AG04450 (cell line): ENCODE data around the gene HSPBP1. TPM values are rescaled to one million over a fixed set of nuclear protein-coding genes. Genes with fewer than 3 reads are reported as not detected.

ENCODE experiments used
- CTCF ChIA-PET: fragments of 300-600, 350-600 bp; formaldehyde crosslinking; extraction: SDS; loops from one replicate; lab custom pipeline; 2022; ENCODE audit warnings: antibody characterized with exemption, inconsistent platforms; lab: Charles Lee
- POLR2A ChIA-PET: fragments of 350-600 bp; formaldehyde crosslinking; extraction: SDS; loops from one replicate; lab custom pipeline; 2021; ENCODE audit warnings: antibody characterized with exemption, inconsistent platforms; lab: Yijun Ruan, JAX
- DNase-seq: peaks from one replicate; pipeline ENCODE4 v3.0.0-alpha.2; 2011; ENCODE audit warnings: low read depth, low spot score
- H3K27ac ChIP-seq: one replicate; pipeline ENCODE4 v1.5.1; 2012; ENCODE audit warnings: low read depth, low read length, control low read depth
- H3K27me3 ChIP-seq: one replicate; pipeline ENCODE4 v1.6.0; 2012; ENCODE audit warnings: low read length; ENCODE audit not compliant: control insufficient read depth, insufficient read depth
- H3K4me3 ChIP-seq: 2 replicates; pipeline ENCODE4 v1.5.1; 2011; ENCODE audit warnings: mild to moderate bottlenecking, low read depth, low read length, control low read depth
- H3K9me3 ChIP-seq: 2 replicates; pipeline ENCODE4 v1.5.1; 2012; ENCODE audit warnings: low read length; ENCODE audit not compliant: control insufficient read depth, insufficient read depth
- polyA plus RNA-seq: library from polyadenylated mRNA; depleted of rRNA; stranded (reverse); fragments of >200 nt; gene quantifications from 2 replicates; pipeline ENCODE4 v1.2.3, GENCODE V29; 2011
- TF ChIP-seq, protein P1 (sequence below): IDR thresholded peaks from 2 replicates; pipeline ENCODE4 v1.5.1; 2011; ENCODE audit warnings: low read depth, low read length, control low read depth, inconsistent platforms

HSPBP1 gene
- polyA plus RNA-seq, 1 experiment = 18.5 TPM

DNA sequence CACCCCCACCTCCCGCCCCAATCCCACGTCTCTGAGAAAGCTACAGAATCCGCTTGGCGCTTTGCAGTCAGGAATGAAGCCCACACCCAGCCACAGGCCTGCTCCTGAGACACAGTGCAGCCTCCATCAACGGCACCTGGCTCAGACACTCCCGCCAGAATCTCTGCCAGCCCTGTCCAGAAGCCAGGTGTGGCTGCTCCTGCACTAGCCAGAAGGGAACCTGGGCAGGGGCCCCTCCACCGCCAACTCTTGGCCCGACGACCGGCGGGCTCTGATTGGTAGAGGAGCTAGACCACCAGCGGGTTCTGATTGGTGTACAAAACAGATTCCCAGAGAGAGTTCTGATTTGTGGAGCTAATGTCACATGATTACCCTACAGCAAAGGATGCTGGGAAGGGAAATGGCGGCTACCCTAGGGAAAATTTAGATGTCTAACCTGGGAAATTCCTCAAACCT, 18.2 kb downstream of the HSPBP1 start:
- DNase-seq = no peak
- ChIA-PET CTCF (interaction anchor here (1.1 kb wide), 1 partner anchor 31 kb away, joined by 3 read pairs; no protein-coding TSS in a partner anchor), POLR2A (no interaction called here)
- Histone ChIP-seq H3K27ac (no peak overlapping the region), H3K9me3 (no peaks in the 10 kb centered on the region; the same call in 1 of the 2 replicates), H3K27me3 (no peaks in the 10 kb centered on the region), H3K4me3 (no peak overlapping the region)
- TF ChIP-seq, protein P1, sequence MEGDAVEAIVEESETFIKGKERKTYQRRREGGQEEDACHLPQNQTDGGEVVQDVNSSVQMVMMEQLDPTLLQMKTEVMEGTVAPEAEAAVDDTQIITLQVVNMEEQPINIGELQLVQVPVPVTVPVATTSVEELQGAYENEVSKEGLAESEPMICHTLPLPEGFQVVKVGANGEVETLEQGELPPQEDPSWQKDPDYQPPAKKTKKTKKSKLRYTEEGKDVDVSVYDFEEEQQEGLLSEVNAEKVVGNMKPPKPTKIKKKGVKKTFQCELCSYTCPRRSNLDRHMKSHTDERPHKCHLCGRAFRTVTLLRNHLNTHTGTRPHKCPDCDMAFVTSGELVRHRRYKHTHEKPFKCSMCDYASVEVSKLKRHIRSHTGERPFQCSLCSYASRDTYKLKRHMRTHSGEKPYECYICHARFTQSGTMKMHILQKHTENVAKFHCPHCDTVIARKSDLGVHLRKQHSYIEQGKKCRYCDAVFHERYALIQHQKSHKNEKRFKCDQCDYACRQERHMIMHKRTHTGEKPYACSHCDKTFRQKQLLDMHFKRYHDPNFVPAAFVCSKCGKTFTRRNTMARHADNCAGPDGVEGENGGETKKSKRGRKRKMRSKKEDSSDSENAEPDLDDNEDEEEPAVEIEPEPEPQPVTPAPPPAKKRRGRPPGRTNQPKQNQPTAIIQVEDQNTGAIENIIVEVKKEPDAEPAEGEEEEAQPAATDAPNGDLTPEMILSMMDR = no peak

DNA sequence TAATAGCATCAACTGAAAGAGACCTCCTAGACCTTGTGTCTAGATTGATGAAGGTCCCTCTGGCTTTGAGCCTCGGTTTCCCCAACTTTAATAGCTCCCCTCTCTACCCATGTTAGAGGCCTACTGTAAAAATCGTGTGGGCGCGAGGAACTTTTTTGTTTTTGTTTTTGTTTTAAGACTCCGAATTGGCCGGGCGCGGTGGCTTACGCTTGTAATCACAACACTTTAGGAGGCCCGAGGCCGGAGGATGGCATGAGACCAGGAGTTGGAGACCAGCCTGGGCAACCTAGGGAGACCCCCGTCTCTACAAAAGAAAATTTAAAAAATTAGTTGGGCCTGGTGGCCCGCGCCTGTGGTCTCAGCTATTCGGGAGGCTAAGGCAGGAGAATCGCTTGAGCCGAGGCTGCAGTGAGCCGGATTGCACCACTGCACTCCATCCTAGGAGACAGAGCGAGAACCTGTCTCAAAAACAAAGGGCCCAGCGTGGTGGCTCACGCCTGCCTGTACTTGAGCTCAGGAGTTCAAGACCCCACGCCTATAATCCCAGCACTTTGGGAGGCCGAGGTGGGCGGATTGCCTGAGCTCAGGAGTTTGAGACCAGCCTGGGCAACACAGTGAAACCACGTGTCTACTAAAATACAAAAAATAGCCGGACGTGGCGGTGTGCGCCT, 20.2 kb downstream of the HSPBP1 start:
- CTCF ChIA-PET = interaction anchor here (1.1 to 1.9 kb wide), 4 partner anchors 119 to 208 kb away, joined by 3 to 6 read pairs (median 5); no protein-coding TSS in a partner anchor
- DNase-seq = no peak
- Histone ChIP-seq H3K27ac (peak overlapping the region; percentile 89), H3K9me3 (no peaks in the 10 kb centered on the region; the same call in 1 of the 2 replicates), H3K27me3 (no peaks in the 10 kb centered on the region), H3K4me3 (peak overlapping the region; percentile 62)
- POLR2A ChIA-PET = interaction anchor here (0.5 to 1.9 kb wide), 23 partner anchors 12 to 1101 kb away, joined by 3 to 26 read pairs (median 5); partner anchors contain the start of genes DNAAF3, FIZ1, HSPBP1 and ISOC2
- TF ChIP-seq, protein P1 = no peak

DNA sequence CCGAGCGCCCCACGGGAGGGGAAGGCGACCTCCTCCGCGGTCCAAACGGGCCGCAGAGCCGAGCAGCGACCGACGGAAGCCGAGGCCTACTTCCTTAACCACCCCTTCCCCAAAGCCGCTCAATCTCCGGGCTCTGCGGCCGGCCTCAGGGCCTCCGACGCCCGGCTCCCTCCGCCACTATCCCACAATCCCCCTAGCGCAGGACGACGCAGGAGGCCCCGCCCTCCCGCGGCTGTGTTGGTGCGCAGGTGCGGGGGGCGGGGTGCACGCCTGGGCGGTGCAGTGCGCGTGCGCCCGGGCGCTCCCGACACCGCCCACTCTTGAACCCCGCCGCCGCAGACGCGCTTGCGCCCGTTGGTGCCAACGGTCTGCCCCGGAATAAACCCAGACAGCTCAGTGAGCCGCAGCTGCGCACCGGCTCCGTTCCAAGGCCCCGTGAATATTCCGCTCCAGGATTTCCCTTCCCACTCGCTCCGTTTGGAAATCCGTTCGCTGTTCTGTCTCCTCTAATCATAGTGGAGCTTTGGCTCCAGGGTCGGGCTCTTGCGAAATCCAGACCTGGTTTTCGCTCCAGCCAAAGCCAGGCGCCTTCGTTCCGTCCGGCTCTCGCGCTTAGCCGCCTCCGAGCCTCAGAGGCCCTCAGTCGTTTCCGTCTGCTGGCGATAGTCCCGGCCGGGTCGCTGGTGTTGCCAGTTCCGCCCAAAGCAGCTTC, 20.9 kb downstream of the HSPBP1 start, which contains the start of gene PPP6R1:
Gene PPP6R1, minus strand, starts transcription at position 190 of the 712 bp plus-strand sequence. CDS start 11,914 bp downstream, outside the sequence.
- H3K27me3 ChIP-seq = no peaks in the 10 kb centered on the region
- H3K9me3 ChIP-seq = no peaks in the 10 kb centered on the region; the same call in 1 of the 2 replicates
- ChIA-PET CTCF (interaction anchor here (1.1 to 1.9 kb wide), 4 partner anchors 118 to 209 kb away, joined by 3 to 6 read pairs (median 5); no protein-coding TSS in a partner anchor), POLR2A (interaction anchor here (0.5 to 1.9 kb wide), 25 partner anchors 12 to 1101 kb away, joined by 3 to 26 read pairs (median 4); partner anchors contain the start of genes DNAAF3, FIZ1, HSPBP1 and ISOC2)
- H3K4me3 ChIP-seq = peak within 1 kb of the TSS; percentile 87
- TF ChIP-seq, protein P1 = no peak
- H3K27ac ChIP-seq = peak within 1 kb of the TSS; percentile 89
- peak; percentile 100 for DNase-seq

DNA sequence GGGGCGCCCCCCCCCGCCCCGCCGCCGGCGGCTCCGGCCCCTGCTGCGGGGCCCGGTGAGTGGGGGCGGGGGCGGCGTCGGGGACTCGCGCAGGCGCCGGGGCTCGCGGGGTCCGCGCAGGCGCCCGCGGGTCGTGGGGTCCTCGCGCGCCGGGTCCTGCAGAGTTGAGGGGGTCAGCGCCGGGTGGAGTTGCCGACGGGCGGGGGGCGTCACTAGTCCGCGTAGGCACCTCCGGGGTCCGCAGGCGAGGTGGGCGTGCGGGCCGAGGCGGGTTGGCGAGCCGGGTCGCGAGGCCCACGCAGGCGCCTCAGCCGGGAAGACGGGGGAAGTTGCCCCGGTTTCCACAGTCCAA, 21.5 kb downstream of the HSPBP1 start:
- POLR2A ChIA-PET = interaction anchor here (1.4 to 2.4 kb wide), 8 partner anchors 22 to 396 kb away, joined by 3 to 26 read pairs (median 8); partner anchors contain the start of genes HSPBP1, PPP1R12C, TMEM238 and U2AF2
- Histone ChIP-seq H3K27me3 (no peaks in the 10 kb centered on the region), H3K9me3 (no peaks in the 10 kb centered on the region; the same call in 1 of the 2 replicates), H3K27ac (peak overlapping the region; percentile 61), H3K4me3 (peak overlapping the region; percentile 87)
- TF ChIP-seq, protein P1 = no peak
- no peak for DNase-seq
- CTCF ChIA-PET = interaction anchor here (1.1 to 1.4 kb wide), 2 partner anchors 160 to 170 kb away, joined by 5 read pairs; no protein-coding TSS in a partner anchor
